ENCODE measurements around the gene FMO2. TPM values are rescaled to one million over a fixed set of nuclear protein-coding genes. Genes with fewer than 3 reads are reported as not detected.
"Not testable (repeated sequence)": the region's sequence is repeated elsewhere in the genome, so short reads cannot be mapped to it uniquely, and the experiment has no call there.

FMO2 gene
- total RNA-seq, 1 donor from 2014 or later, result 0.24 TPM

DNA sequence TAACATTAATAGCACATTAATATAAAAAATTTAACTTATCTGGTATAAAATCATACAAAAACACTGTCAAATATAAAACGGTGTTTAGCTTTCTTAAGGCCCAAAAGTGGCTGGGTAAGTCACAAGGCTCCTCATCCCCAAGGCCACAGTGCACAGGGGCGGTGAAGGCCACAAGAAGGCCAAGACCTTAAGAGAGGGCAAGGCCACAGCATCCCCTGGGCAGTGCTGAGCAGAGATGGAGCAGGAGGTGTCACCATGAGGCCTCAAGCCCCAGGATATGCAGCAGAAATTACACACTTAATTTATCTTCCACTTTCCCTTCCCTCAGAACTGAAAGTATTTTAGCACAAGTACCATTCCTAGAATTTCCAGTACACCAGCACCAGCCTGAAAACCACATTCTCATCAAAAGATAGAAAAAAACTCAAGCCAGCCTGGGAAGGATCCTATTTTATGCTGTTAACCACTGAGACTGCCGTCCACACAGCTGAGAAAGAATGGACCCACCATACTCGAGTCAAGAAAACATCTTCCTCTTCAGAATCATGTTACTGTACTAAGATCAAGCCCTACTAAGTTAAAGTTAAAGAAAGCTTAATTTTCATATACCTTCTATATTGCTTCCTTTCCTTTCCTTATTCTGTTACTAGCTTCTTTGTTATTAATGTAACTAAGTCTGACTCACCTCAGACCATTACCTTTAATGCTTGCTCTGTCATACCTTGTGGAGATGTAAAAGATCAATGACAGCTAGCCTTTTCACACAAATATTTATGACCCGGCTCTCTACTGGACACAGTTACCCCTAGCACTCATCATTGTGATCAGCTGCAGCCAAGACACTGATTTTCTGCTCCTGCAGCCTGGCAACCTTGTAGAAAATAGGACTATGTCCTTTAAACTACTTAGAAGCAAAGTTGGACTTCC, 36.8 kb downstream of the FMO2 start:
- no peak for DNase-seq (ENCODE audit: extremely low spot score, unreplicated experiment)
- Mint-ChIP-seq H3K4me3 (ENCODE audit: unreplicated experiment) (no peak overlapping the region), H3K4me1 (ENCODE audit: unreplicated experiment) (peaks cover 78% of the 10 kb centered on the region), H3K36me3 (ENCODE audit: unreplicated experiment) (no peaks in the 10 kb centered on the region), H3K9me3 (ENCODE audit: unreplicated experiment) (peaks cover 4% of the 10 kb centered on the region), H3K27me3 (ENCODE audit: unreplicated experiment) (no peaks in the 10 kb centered on the region), H3K27ac (ENCODE audit: unreplicated experiment) (peak overlapping the region; percentile 95)
- TF ChIP-seq, protein P1, sequence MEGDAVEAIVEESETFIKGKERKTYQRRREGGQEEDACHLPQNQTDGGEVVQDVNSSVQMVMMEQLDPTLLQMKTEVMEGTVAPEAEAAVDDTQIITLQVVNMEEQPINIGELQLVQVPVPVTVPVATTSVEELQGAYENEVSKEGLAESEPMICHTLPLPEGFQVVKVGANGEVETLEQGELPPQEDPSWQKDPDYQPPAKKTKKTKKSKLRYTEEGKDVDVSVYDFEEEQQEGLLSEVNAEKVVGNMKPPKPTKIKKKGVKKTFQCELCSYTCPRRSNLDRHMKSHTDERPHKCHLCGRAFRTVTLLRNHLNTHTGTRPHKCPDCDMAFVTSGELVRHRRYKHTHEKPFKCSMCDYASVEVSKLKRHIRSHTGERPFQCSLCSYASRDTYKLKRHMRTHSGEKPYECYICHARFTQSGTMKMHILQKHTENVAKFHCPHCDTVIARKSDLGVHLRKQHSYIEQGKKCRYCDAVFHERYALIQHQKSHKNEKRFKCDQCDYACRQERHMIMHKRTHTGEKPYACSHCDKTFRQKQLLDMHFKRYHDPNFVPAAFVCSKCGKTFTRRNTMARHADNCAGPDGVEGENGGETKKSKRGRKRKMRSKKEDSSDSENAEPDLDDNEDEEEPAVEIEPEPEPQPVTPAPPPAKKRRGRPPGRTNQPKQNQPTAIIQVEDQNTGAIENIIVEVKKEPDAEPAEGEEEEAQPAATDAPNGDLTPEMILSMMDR (IDR thresholded peaks at IDR 0.05), result no peak

DNA sequence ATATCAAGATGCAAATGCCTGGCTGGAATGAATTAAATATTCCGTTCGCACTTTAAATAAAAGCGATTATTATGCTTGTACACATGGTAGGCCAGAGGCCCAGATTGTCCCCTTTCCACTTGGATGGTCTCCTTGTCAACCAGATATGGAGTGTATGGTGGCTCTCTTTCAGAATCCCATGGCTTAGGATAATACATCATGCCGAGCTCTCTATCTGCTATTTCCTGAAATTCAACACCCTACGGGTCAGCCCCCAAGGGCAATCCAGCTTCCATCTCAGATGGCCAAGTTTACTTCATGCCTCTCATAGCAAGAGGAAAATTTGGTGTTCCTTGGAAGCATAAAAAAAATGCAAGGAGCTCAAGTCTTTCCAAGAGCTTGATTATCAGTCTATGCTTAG, 37.8 kb downstream of the FMO2 start:
- Mint-ChIP-seq H3K27ac (ENCODE audit: unreplicated experiment) (peak overlapping the region; percentile 95), H3K9me3 (ENCODE audit: unreplicated experiment) (peaks cover 4% of the 10 kb centered on the region), H3K4me3 (ENCODE audit: unreplicated experiment) (no peak overlapping the region), H3K36me3 (ENCODE audit: unreplicated experiment) (no peaks in the 10 kb centered on the region), H3K4me1 (ENCODE audit: unreplicated experiment) (peaks cover 69% of the 10 kb centered on the region), H3K27me3 (ENCODE audit: unreplicated experiment) (no peaks in the 10 kb centered on the region)
- TF ChIP-seq, protein P1 (IDR thresholded peaks at IDR 0.05), result no peak
- no peak for DNase-seq (ENCODE audit: extremely low spot score, unreplicated experiment)

DNA sequence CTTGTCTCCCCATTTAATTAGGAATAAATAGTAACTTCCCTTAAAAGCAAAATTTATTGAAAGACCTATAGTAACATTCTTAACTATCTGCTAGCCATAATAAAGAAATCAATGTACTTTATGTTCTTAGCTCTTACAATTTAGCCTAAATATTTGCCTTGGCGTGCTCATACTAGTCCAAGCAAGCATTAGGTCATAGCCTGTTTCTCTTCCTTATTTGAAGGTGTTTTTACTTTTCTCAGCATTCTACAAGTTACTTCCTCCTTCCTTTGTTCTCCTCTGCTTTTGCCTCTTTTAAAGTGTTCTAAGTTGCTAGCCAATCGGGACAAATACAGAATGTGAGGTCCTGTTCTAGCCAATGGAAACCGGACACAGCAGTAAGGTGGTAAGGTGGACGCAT, 39.2 kb downstream of the FMO2 start:
- H3K27ac Mint-ChIP-seq (ENCODE audit: unreplicated experiment), result peak overlapping the region; percentile 35
- peaks cover 56% of the 10 kb centered on the region for H3K4me1 Mint-ChIP-seq (ENCODE audit: unreplicated experiment)

DNA sequence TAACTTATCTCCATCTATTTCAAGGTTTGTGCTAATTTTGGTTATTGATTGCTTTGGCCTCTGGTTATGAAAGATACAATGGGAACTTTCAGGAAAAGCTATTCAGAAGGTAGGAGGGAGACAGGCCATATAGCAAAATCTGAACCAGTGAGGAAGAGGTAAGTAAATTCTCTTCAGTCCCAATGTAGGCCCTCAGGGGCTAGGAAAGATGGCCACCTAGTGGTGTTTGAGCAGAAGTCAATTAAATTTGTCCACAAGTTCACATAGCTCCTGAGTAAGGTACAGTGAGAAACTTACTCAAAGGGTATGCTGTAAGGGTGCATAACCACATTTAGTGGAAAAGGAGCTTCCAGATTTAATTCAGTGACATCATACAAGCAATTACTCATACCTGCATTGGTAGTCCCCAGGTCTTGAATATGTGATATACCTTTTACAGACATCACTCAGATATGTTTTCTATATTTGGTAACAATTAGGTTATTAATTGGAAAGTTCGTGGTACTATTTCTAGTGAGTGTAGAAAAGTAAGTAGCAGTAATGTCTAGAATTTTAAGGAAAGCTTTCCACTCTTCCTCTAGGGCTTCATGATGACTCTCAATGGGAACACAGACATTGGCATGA, 41.8 kb downstream of the FMO2 start:
- H3K27me3 Mint-ChIP-seq (ENCODE audit: unreplicated experiment), result peaks cover 5% of the 10 kb centered on the region

More for the DNA sequence above, 39.2 kb downstream of the FMO2 start:
- H3K36me3 Mint-ChIP-seq (ENCODE audit: unreplicated experiment); H3K4me3 Mint-ChIP-seq (ENCODE audit: unreplicated experiment); H3K9me3 Mint-ChIP-seq (ENCODE audit: unreplicated experiment); H3K27me3 Mint-ChIP-seq (ENCODE audit: unreplicated experiment); DNase-seq (ENCODE audit: extremely low spot score, unreplicated experiment): not testable (repeated sequence)

DNA sequence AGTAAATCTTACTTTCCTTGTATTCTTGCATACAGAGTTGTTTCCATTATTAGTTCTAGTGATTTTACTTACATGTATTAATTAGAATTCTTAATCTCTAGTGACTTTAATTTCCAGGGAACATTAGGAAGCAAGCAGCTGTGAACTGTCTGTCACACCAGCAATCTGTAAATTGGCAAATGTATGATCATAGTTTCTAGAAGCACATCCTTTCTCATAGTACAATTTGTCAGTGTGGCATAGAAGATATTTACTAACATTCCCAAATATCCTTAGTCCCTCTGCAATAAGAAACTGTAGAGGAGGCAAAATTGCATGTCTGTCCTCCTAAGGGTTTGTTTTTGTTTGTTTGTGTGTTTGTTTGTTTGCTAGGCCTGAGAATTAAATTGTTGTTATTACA, 46.2 kb downstream of the FMO2 start:
- no peak overlapping the region for H3K27ac Mint-ChIP-seq (ENCODE audit: unreplicated experiment)
- H3K4me3 Mint-ChIP-seq (ENCODE audit: unreplicated experiment), result no peak overlapping the region
- H3K27me3 Mint-ChIP-seq (ENCODE audit: unreplicated experiment), result peaks cover 5% of the 10 kb centered on the region
- DNase-seq (ENCODE audit: extremely low spot score, unreplicated experiment), result no peak
- no peaks in the 10 kb centered on the region for H3K36me3 Mint-ChIP-seq (ENCODE audit: unreplicated experiment)
- H3K9me3 Mint-ChIP-seq (ENCODE audit: unreplicated experiment), result peaks cover 4% of the 10 kb centered on the region
- TF ChIP-seq, protein P1 (IDR thresholded peaks at IDR 0.05), result no peak
- peaks cover 12% of the 10 kb centered on the region for H3K4me1 Mint-ChIP-seq (ENCODE audit: unreplicated experiment)

More for the DNA sequence above, 41.8 kb downstream of the FMO2 start:
- no peak overlapping the region for H3K27ac Mint-ChIP-seq (ENCODE audit: unreplicated experiment)
- TF ChIP-seq, protein P1 (IDR thresholded peaks at IDR 0.05), result peak; percentile 87
- no peak for DNase-seq (ENCODE audit: extremely low spot score, unreplicated experiment)
- peaks cover 39% of the 10 kb centered on the region for H3K4me1 Mint-ChIP-seq (ENCODE audit: unreplicated experiment)
- H3K36me3 Mint-ChIP-seq (ENCODE audit: unreplicated experiment), result no peaks in the 10 kb centered on the region
- H3K4me3 Mint-ChIP-seq (ENCODE audit: unreplicated experiment), result no peak overlapping the region
- peaks cover 4% of the 10 kb centered on the region for H3K9me3 Mint-ChIP-seq (ENCODE audit: unreplicated experiment)
